Ammon's horn (tissue), 1 donor: ENCODE data around the gene C19orf47.
"Not testable (repeated sequence)": the region's sequence is repeated elsewhere in the genome, so short reads cannot be mapped to it uniquely, and the experiment has no call there.

ENCODE experiments used
- DNase-seq: peaks from one replicate; pipeline ENCODE4 v3.0.0-alpha.2; 2016; ENCODE audit warnings: low spot score

C19orf47 gene

GRCh38 chr19:40377876-40378385, 29.7 kb upstream of the C19orf47 start:
- no peak for DNase-seq

- no peak for DNase-seq
Observed at GRCh38 chr19:40376286-40376862, 28.2 kb upstream of the C19orf47 start.

DNA sequence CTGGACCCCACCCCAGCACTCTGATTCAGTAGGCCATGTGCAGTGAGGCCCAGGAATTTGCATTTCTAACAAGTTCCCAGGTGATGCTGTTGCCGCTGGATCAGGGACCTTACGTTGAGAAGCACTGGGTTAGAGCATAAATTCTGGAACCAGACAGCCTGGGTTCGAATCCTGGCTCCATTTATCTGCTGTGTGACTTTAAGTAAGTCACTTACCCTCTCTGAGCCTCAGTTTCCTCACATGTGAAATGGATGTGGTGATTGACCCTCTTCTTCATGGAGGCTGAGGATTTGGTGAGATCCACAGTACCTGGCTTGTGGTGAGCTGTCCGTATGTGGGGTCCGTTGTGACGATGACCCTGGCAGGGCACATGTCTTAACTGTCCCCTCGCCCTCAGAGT, 25.9 kb upstream of the C19orf47 start:
- no peak for DNase-seq

GRCh38 chr19:40371802-40372122, 23.6 kb upstream of the C19orf47 start:
- no peak for DNase-seq

GRCh38 chr19:40370997-40371801, 23.0 kb upstream of the C19orf47 start:
- no peak for DNase-seq

DNA sequence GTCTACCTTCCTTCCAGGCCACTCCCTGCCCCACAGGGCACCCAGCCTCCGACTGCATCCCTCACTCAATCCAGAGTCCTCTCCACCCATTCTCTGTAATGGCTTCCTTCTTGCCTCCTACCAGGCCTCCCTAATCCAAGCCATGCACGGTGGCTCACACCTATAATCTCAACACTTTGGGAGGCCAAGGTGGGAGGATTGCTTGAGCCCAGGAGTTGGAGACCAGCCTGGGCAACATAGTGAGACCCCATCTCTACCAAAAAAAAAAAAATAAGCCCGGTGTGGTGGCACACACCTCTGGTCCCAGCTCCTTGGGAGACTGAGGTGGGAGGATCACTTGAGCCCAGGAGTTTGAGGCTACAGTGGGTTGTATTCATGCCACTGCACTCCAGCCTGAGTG, 22.1 kb upstream of the C19orf47 start:
- not testable (repeated sequence) for DNase-seq

GRCh38 chr19:40369797-40370196, 21.6 kb upstream of the C19orf47 start:
- DNase-seq: no peak

DNA sequence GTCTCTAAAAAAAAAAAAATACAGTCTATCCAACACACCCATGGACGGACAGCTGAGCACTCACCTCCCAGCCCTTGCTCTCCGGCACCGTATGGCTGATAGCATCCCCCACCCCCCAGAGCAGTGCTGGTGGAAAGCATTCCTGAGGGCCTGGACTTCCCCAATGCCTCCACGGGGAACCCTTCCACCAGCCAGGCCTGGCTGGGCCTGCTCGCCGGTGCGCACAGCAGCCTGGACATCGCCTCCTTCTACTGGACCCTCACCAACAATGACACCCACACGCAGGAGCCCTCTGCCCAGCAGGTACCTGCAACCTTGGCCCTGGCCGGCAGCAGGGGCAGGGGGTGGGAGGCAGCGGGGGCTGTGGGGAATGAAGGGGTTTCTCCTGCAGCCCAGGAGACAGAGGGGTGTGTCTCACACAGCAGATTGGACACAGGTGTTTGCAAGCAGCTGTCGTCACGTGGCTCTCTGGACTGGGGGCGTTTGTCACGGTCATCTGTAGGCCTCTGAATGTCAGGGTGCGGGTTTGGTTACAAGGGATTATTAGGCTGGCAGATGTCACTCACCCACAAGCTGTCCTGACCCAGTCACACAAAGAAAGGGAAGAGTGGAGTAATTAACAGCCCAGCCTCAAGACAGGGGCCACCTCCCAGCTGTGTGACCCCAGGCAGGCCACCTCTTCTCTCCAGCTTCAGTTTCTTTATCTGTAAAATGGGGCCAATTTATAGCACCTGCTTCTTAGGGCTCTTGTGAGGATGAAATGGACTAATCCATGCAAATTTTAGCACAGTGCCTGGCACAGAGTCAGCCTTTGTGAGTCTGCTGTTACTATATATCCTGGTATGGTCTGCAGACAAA, 19.6 kb upstream of the C19orf47 start:
- no peak for DNase-seq

- peak; percentile 76 for DNase-seq
Observed at GRCh38 chr19:40366697-40367561, 18.7 kb upstream of the C19orf47 start.

GRCh38 chr19:40365613-40366401, 17.6 kb upstream of the C19orf47 start:
- peak; percentile 77 for DNase-seq

DNA sequence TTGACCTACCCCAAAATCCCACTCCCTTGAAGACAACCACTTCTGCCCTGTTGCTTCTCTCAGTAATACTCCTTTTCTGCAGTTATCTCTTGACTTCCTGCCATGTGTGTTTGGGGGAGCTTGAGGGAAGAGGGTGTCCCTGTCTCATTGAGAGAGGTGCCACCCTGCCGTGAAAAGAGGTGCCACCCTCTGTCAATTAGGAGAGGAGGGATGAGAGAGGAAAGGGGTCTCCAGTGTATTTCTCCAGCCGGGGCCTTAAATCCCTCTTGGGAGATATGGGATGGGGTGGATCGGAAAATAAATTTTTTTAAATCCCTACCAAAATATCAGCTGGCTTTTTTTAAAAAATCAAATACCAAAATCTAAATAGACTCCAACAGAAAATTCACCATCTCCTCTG, 16.8 kb upstream of the C19orf47 start:
- no peak for DNase-seq

GRCh38 chr19:40363069-40363468, 14.9 kb upstream of the C19orf47 start:
- no peak for DNase-seq

- DNase-seq: no peak
Observed at GRCh38 chr19:40362160-40362559, 14.0 kb upstream of the C19orf47 start.

DNA sequence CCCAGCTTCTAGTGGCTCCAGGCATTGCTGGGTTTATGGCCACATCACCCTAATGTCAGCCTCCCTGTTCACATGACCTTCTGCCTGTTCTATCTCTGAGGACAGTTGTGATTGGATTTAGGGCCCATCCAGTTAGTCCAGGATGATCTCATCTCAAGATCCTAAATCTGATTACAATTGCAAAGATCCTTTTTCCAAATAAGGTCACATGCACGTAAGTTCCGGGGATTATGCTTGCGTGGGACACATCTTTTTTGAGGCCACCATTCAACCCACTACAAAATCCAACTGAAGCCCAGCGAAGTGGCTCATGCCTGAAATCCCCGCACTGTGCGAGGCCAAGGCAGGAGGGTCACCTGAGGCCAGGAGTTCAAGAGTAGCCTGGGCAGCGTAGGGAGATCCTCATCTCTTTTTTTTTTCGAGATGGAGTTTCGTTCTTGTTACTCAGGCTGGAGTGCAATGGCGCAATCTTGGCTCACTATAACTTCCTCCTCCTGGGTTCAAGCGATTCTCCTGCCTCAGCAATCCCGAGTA, 12.6 kb upstream of the C19orf47 start:
- DNase-seq: peak; percentile 32

DNA sequence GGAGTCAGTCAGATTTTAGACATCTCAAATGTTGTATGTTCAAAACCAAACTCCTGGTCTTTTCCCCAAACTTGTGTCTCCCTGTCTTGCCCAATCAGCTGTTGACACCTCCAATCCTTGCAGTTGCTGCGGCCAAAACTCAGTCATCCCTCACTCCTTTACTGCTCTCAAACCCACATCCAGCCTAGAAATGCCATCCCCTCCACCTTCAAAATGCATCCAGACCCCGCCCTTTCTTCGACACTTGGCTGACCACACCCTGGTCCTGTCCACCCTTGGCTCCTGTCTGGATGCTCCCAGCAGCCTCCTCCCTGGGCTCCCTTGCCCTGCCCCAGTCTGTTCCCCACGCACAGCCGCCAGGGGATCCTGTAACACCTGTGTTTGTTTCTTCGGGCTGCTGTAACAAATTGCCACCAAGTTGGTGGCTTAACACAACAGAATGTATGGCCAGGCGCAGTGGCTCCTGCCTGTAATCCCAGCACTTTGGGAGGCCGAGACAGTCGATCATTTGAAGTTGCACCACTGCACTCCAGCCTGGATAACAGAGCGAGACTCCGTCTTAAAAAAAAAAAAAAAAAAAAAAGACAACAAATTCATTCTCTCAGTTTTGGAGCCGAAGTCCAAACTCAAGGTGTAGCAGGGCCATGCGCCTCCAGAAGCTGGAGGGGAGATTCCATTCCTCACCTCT, 12.0 kb upstream of the C19orf47 start:
- DNase-seq: no peak

DNA sequence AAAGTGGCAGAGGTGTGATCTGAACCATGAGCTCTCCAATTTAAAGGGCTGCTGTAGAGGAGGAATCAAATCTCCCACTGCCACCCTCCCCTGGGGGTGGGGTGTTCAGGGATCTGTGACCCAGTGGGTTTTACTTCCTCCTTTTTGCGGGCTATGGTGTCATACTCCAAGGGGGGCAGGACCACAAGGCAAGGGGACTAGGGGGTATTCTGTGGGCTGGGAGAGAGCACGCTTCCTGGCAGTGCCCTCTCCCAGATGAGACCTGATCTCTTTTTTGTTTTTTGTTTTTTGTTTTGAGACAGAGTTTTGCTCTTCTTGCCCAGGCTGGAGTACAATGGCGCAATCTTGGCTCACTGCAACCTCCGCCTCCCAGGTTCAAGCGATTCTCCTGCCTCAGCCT, 10.6 kb upstream of the C19orf47 start:
- DNase-seq: peak; percentile 48

DNA sequence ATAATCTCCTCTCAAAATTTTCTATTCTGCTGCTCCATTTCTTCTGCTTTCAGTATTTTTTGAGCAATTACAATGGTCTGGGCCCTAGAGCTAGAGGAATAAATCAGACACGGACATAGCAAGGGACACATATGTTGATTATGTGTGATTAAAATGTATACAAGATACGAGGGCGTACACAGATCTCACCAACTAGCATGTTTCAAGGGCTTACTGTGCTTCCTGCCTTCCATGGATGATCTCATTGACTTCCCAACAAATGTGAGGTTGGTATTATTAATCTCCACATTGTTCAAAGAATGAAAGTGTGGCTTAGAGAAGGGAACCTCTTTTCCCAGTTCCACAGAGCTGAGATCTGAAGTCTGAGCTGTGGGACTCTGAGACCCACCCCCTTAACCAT, 9.4 kb upstream of the C19orf47 start:
- no peak for DNase-seq

DNA sequence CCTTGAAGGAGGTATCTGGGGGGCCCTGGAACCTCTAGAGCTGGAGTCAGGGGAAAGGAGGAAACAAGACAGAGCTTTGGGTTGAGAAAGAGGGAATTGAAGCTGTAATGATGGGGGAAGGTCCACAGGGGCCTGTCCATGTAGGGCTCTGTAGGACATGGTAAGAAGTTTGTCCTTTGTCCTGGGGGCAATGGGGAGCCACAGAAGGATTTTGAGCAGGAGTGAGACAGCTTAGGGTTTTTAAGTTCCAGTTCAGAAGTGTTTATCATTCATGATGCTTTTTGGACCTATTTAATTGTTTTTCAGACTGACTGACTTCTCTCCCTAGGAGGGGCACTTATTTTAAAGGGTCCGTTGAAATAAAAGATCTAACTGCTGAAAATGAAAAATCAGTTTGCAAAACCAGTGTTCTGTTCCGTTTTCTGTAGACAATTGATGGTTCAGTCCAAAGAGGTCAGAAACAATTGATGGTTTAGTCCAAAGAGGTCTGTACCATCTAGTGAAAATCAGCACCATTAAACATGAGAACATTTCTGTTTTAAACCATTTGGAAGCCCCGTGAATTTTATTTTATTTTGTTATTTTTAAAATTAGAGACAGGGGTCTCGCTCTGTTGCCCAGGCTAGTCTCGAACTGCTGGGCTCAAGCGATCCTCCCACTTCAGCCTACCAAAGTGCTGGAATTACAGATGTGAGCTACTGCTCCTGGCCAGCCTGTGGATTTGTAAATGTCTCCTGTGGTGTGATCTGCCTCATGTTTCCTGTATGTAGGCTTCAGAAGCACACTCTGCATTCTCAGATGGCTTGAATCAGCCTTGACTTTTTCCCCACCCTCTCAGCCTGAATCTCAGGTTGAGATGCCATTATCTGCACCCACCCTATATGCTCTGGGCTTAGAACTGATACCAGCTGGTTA, 8.7 kb upstream of the C19orf47 start:
- DNase-seq: no peak
